SK-N-SH treated with all-trans-retinoic acid at 6 μM for 48 hours (cell line): Measurements from ENCODE around the gene AXIN1.

Experiments used
- ARNTL ChIP-seq: fragments of 450-650 bp; formaldehyde crosslinking; IDR thresholded peaks from 2 replicates; pipeline ENCODE4 v1.5.0; 2020; ENCODE audit warnings: low read depth, mild to moderate bottlenecking, moderate library complexity, borderline replicate concordance
- ISL1 ChIP-seq: fragments of 250-450 bp; sonication (Bioruptor Pico); IDR thresholded peaks from 2 replicates; pipeline ENCODE4 v2.1.2; 2022; ENCODE audit warnings: mild to moderate bottlenecking, moderate library complexity
- TCF4 ChIP-seq: fragments of 250-450 bp; sonication (Bioruptor Pico); IDR thresholded peaks from 2 replicates; pipeline ENCODE4 v1.8.0; 2021; ENCODE audit warnings: mild to moderate bottlenecking, moderate library complexity, borderline replicate concordance
- TOX ChIP-seq: fragments of 250-450 bp; sonication (Bioruptor Pico); IDR thresholded peaks from 2 replicates; pipeline ENCODE4 v1.8.0; 2021; ENCODE audit warnings: mild to moderate bottlenecking, moderate library complexity, borderline replicate concordance
- ZC3H10 ChIP-seq: fragments of 250-450 bp; sonication (Bioruptor Pico); IDR thresholded peaks from 2 replicates; pipeline ENCODE4 v1.5.1; 2021; ENCODE audit warnings: mild to moderate bottlenecking, moderate library complexity
- ZNF70 ChIP-seq: fragments of 450-650 bp; formaldehyde crosslinking; IDR thresholded peaks from 2 replicates; pipeline ENCODE4 v1.5.0; 2020; ENCODE audit warnings: mild to moderate bottlenecking, moderate library complexity
- TF ChIP-seq, protein P1 (sequence below): fragments of 250-450 bp; sonication (Bioruptor Pico); IDR thresholded peaks from 2 replicates; pipeline ENCODE4 v1.8.0; 2020; ENCODE audit warnings: mild to moderate bottlenecking, moderate library complexity, borderline replicate concordance
- TF ChIP-seq, protein P2 (sequence below): fragments of 250-450 bp; sonication (Bioruptor Pico); IDR thresholded peaks from 2 replicates; pipeline ENCODE4 v1.8.0; 2021; ENCODE audit warnings: low read depth, mild to moderate bottlenecking, moderate library complexity, borderline replicate concordance

DNA sequence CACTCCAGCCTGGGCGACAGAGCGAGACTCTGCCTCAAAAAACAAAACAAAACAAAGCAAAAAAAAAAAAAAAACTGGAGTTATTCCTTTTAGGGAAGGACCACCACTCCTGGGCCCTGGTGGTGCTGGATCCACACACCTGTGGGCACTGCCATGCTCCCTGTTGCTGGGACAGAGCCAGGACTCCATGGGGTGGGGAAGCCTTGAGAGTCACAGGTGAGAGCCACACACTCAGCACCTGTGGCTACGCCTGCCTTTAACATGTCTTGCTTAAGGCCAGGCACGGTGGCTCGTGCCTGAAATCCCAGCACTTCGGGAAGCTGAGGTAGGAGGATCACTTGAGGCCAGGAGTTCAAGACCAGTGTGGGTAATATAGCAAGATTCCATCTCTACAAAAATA, 51.3 kb downstream of the AXIN1 start:
- TF ChIP-seq ARNTL (CRISPR knock-in tag) (no peak), ZC3H10 (CRISPR knock-in tag) (no peak), ZNF70 (CRISPR knock-in tag) (no peak), TCF4 (CRISPR knock-in tag) (no peak), ISL1 (CRISPR knock-in tag) (no peak), TOX (CRISPR knock-in tag) (no peak)
- TF ChIP-seq, protein P1, sequence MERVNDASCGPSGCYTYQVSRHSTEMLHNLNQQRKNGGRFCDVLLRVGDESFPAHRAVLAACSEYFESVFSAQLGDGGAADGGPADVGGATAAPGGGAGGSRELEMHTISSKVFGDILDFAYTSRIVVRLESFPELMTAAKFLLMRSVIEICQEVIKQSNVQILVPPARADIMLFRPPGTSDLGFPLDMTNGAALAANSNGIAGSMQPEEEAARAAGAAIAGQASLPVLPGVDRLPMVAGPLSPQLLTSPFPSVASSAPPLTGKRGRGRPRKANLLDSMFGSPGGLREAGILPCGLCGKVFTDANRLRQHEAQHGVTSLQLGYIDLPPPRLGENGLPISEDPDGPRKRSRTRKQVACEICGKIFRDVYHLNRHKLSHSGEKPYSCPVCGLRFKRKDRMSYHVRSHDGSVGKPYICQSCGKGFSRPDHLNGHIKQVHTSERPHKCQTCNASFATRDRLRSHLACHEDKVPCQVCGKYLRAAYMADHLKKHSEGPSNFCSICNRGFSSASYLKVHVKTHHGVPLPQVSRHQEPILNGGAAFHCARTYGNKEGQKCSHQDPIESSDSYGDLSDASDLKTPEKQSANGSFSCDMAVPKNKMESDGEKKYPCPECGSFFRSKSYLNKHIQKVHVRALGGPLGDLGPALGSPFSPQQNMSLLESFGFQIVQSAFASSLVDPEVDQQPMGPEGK (CRISPR knock-in tag) = no peak
- TF ChIP-seq, protein P2, sequence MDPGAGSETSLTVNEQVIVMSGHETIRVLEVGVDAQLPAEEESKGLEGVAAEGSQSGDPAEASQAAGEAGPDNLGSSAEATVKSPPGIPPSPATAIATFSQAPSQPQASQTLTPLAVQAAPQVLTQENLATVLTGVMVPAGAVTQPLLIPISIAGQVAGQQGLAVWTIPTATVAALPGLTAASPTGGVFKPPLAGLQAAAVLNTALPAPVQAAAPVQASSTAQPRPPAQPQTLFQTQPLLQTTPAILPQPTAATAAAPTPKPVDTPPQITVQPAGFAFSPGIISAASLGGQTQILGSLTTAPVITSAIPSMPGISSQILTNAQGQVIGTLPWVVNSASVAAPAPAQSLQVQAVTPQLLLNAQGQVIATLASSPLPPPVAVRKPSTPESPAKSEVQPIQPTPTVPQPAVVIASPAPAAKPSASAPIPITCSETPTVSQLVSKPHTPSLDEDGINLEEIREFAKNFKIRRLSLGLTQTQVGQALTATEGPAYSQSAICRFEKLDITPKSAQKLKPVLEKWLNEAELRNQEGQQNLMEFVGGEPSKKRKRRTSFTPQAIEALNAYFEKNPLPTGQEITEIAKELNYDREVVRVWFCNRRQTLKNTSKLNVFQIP = no peak
